Neuronal stem cell (in vitro differentiated cells): ENCODE data around the gene SNX13.

ENCODE experiments used
- DNase-seq: peaks from one replicate; pipeline ENCODE4 v3.0.0-alpha.2; 2013; ENCODE audit warnings: low spot score
- H2AFZ ChIP-seq: one replicate; pipeline ENCODE4 v1.6.1; 2013; ENCODE audit warnings: mild to moderate bottlenecking, low read length, inconsistent platforms
- H2AK5ac ChIP-seq: 2 replicates; pipeline ENCODE4 v1.6.1; 2013; ENCODE audit warnings: low read depth, mild to moderate bottlenecking, inconsistent platforms, low read length, moderate library complexity, mixed read lengths
- H2BK120ac ChIP-seq: 2 replicates; pipeline ENCODE4 v1.6.1; 2013; ENCODE audit warnings: low read depth, mild to moderate bottlenecking, inconsistent platforms, low read length, moderate library complexity, mixed read lengths
- H2BK12ac ChIP-seq: one replicate; pipeline ENCODE4 v1.6.1; 2013; ENCODE audit warnings: low read length, inconsistent platforms
- H2BK15ac ChIP-seq: 2 replicates; pipeline ENCODE4 v1.6.1; 2013; ENCODE audit warnings: mild to moderate bottlenecking, low read length, inconsistent platforms, mixed read lengths
- H2BK5ac ChIP-seq: one replicate; pipeline ENCODE4 v1.6.1; 2013; ENCODE audit warnings: inconsistent platforms, mild to moderate bottlenecking, low read length, moderate library complexity
- H3K14ac ChIP-seq: one replicate; pipeline ENCODE4 v1.6.1; 2013; ENCODE audit warnings: low read length, inconsistent platforms
- H3K18ac ChIP-seq: 2 replicates; pipeline ENCODE4 v1.6.1; 2013; ENCODE audit warnings: low read length, inconsistent platforms
- H3K23ac ChIP-seq: 2 replicates; pipeline ENCODE4 v1.6.1; 2013; ENCODE audit warnings: low read depth, mild to moderate bottlenecking, mixed read lengths, low read length, inconsistent platforms; ENCODE audit not compliant: poor library complexity
- H3K27ac ChIP-seq: replicated peaks from 3 replicates; pipeline ENCODE4 v1.5.1; 2013; ENCODE audit warnings: low read length, inconsistent platforms
- H3K27me3 ChIP-seq, 3 experiments: 2 replicates each; pipeline ENCODE4 v1.6.1; 2013; ENCODE audit warnings: low read length in 3 of 3, mild to moderate bottlenecking in 2 of 3, inconsistent platforms in 1 of 3, low read depth in 1 of 3, mixed read lengths in 1 of 3, moderate library complexity in 1 of 3; ENCODE audit not compliant: control insufficient read depth in 3 of 3, insufficient read depth in 3 of 3
- H3K36me3 ChIP-seq, 2 donors: replicated peaks in 1 of 2; 2 replicates each; pipeline ENCODE4 v1.6.1; 2013; ENCODE audit warnings: low read length in 2 of 2; ENCODE audit not compliant: control insufficient read depth in 2 of 2, insufficient read depth in 2 of 2
- H3K4ac ChIP-seq: 2 replicates; pipeline ENCODE4 v1.6.1; 2013; ENCODE audit warnings: inconsistent platforms, mild to moderate bottlenecking, low read length, moderate library complexity
- H3K4me1 ChIP-seq, 2 donors: 1 replicate in 1 of 2; 2 replicates in 1 of 2; pipeline ENCODE4 v1.6.1; 2013; ENCODE audit warnings: low read length in 2 of 2, low read depth in 1 of 2; ENCODE audit not compliant: control insufficient read depth in 2 of 2, insufficient read depth in 1 of 2
- H3K4me2 ChIP-seq: one replicate; pipeline ENCODE4 v1.6.1; 2013; ENCODE audit warnings: mild to moderate bottlenecking, low read length, inconsistent platforms; ENCODE audit not compliant: insufficient read depth, poor library complexity, severe bottlenecking
- H3K4me3 ChIP-seq, 2 donors: 2 replicates each; pipeline ENCODE4 v1.5.1; 2013; ENCODE audit warnings: low read length in 2 of 2, mild to moderate bottlenecking in 2 of 2, inconsistent platforms in 1 of 2, moderate library complexity in 1 of 2
- H3K79me1 ChIP-seq: one replicate; pipeline ENCODE4 v1.6.1; 2013; ENCODE audit warnings: low read depth, mild to moderate bottlenecking, inconsistent platforms, low read length, moderate library complexity
- H3K9ac ChIP-seq: one replicate; pipeline ENCODE4 v1.6.1; 2013; ENCODE audit warnings: mild to moderate bottlenecking, low read depth, low read length, inconsistent platforms; ENCODE audit not compliant: poor library complexity
- H3K9me3 ChIP-seq, 2 donors: replicated peaks in 1 of 2; 2 replicates each; pipeline versions ENCODE3 to v1.6.1; 2013; ENCODE audit warnings: low read length in 2 of 2, mild to moderate bottlenecking in 2 of 2, inconsistent platforms in 1 of 2, low read depth in 1 of 2, mixed read lengths in 1 of 2, moderate library complexity in 1 of 2; ENCODE audit not compliant: control insufficient read depth in 2 of 2, insufficient read depth in 1 of 2
- H4K8ac ChIP-seq: one replicate; pipeline ENCODE4 v1.6.1; 2013; ENCODE audit warnings: low read depth, mild to moderate bottlenecking, inconsistent platforms, low read length, moderate library complexity
- H4K91ac ChIP-seq: one replicate; pipeline ENCODE4 v1.6.1; 2013; ENCODE audit warnings: low read length, low read depth, mild to moderate bottlenecking, inconsistent platforms; ENCODE audit not compliant: poor library complexity
- WGBS, 2 donors: extraction: QIAGEN DNeasy Blood & Tissue Kit; methylation state at CpG; one replicate each; pipeline ENCODE4 v1.1.7; 2013; ENCODE audit warnings: missing lambda C conversion rate in 2 of 2, mixed read lengths in 1 of 2; ENCODE audit not compliant: insufficient read length in 2 of 2, insufficient replicate concordance in 1 of 2; ENCODE audit errors: extremely low coverage in 2 of 2; 5-methylcytosine and 5-hydroxymethylcytosine counted together

SNX13 gene

GRCh38 chr7:17806631-17807030 lies 133.7 kb downstream of the SNX13 start:
- H3K79me1 ChIP-seq: no peaks in the 10 kb centered on the region
- H3K4me3 ChIP-seq: no peak overlapping the region
- peaks cover 0 to 2% of the 10 kb centered on the region in 2 donors for H3K4me1 ChIP-seq
- no peak overlapping the region for H2AFZ ChIP-seq
- no peak overlapping the region for H3K9ac ChIP-seq
- no peaks in the 10 kb centered on the region for H3K27me3 ChIP-seq
- H3K14ac ChIP-seq: no peak overlapping the region
- no peak overlapping the region for H2BK120ac ChIP-seq
- H2AK5ac ChIP-seq: no peak overlapping the region
- H3K23ac ChIP-seq: no peak overlapping the region
- WGBS, 2 donors: no CpG with 5 or more reads among the region's 14 CpGs
- H2BK5ac ChIP-seq: no peak overlapping the region
- H3K27ac ChIP-seq: no peak overlapping the region
- no peak for DNase-seq
- H3K9me3 ChIP-seq: no peaks in the 10 kb centered on the region
- H2BK12ac ChIP-seq: no peak overlapping the region
- no peak overlapping the region for H3K4me2 ChIP-seq
- no peak overlapping the region for H4K8ac ChIP-seq
- peaks cover 0 to 13% of the 10 kb centered on the region in 2 donors for H3K36me3 ChIP-seq
- H3K4ac ChIP-seq: no peak overlapping the region
- H2BK15ac ChIP-seq: no peak overlapping the region
- H3K18ac ChIP-seq: peak overlapping the region; percentile 80
- H4K91ac ChIP-seq: no peak overlapping the region

- no CpG with 5 or more reads among the region's 2 CpGs for WGBS, 2 donors
- Histone ChIP-seq H3K27ac (no peak overlapping the region), H3K23ac (no peak overlapping the region), H4K8ac (no peak overlapping the region), H4K91ac (no peak overlapping the region), H3K36me3 (peaks cover 0 to 37% of the 10 kb centered on the region in 2 donors), H2BK5ac (no peak overlapping the region), H3K27me3 (no peaks in the 10 kb centered on the region), H2BK12ac (no peak overlapping the region), H3K4me3 (no peak overlapping the region), H3K79me1 (no peaks in the 10 kb centered on the region), H3K9me3 (no peaks in the 10 kb centered on the region), H3K18ac (no peak overlapping the region), H3K4me2 (no peak overlapping the region), H2AFZ (no peak overlapping the region), H2AK5ac (no peak overlapping the region), H3K4ac (no peak overlapping the region), H3K14ac (no peak overlapping the region), H3K4me1 (no peaks in the 10 kb centered on the region), H2BK15ac (no peak overlapping the region), H3K9ac (no peak overlapping the region), H2BK120ac (no peak overlapping the region)
- DNase-seq: no peak
Measured at GRCh38 chr7:17802056-17802455, 138.2 kb downstream of the SNX13 start.

- H3K23ac ChIP-seq: no peak overlapping the region
- H3K4me3 ChIP-seq: no peak overlapping the region
- no peak overlapping the region for H2BK5ac ChIP-seq
- no peak overlapping the region for H4K8ac ChIP-seq
- peaks cover 0 to 22% of the 10 kb centered on the region in 2 donors for H3K36me3 ChIP-seq
- no peak for DNase-seq
- H3K27ac ChIP-seq: no peak overlapping the region
- H2AFZ ChIP-seq: no peak overlapping the region
- no peaks in the 10 kb centered on the region for H3K4me1 ChIP-seq
- H3K4ac ChIP-seq: no peak overlapping the region
- H3K4me2 ChIP-seq: no peak overlapping the region
- no peak overlapping the region for H3K14ac ChIP-seq
- no peaks in the 10 kb centered on the region for H3K9me3 ChIP-seq
- no peak overlapping the region for H3K9ac ChIP-seq
- no peak overlapping the region for H2AK5ac ChIP-seq
- no peak overlapping the region for H2BK120ac ChIP-seq
- no peaks in the 10 kb centered on the region for H3K79me1 ChIP-seq
- H3K18ac ChIP-seq: no peak overlapping the region
- WGBS, 2 donors: no CpG with 5 or more reads among the region's 1 CpG
- no peaks in the 10 kb centered on the region for H3K27me3 ChIP-seq
- H2BK15ac ChIP-seq: no peak overlapping the region
- no peak overlapping the region for H2BK12ac ChIP-seq
- H4K91ac ChIP-seq: no peak overlapping the region
Measured at GRCh38 chr7:17792075-17792936, 148.0 kb downstream of the SNX13 start.

GRCh38 chr7:17787257-17787656 lies 153.0 kb downstream of the SNX13 start:
- H3K4ac ChIP-seq: no peak overlapping the region
- H2AFZ ChIP-seq: no peak overlapping the region
- DNase-seq: no peak
- H3K9me3 ChIP-seq: no peaks in the 10 kb centered on the region
- no peak overlapping the region for H3K23ac ChIP-seq
- H2BK12ac ChIP-seq: no peak overlapping the region
- no peak overlapping the region for H2AK5ac ChIP-seq
- H3K4me3 ChIP-seq: no peak overlapping the region
- H3K79me1 ChIP-seq: no peaks in the 10 kb centered on the region
- no peaks in the 10 kb centered on the region for H3K36me3 ChIP-seq
- H4K8ac ChIP-seq: no peak overlapping the region
- H3K4me1 ChIP-seq: peaks cover 0 to 1% of the 10 kb centered on the region in 2 donors
- H3K27ac ChIP-seq: no peak overlapping the region
- H2BK15ac ChIP-seq: no peak overlapping the region
- no peak overlapping the region for H2BK120ac ChIP-seq
- H3K9ac ChIP-seq: no peak overlapping the region
- H4K91ac ChIP-seq: no peak overlapping the region
- H3K18ac ChIP-seq: no peak overlapping the region
- no peak overlapping the region for H2BK5ac ChIP-seq
- WGBS, 2 donors: no CpG with 5 or more reads among the region's 1 CpG
- H3K4me2 ChIP-seq: no peak overlapping the region
- H3K27me3 ChIP-seq: no peaks in the 10 kb centered on the region
- H3K14ac ChIP-seq: no peak overlapping the region
